T1000 (cell line): ENCODE results near the gene MGLL.
"Not testable (repeated sequence)": the region's sequence is repeated elsewhere in the genome, so short reads cannot be mapped to it uniquely, and the experiment has no call there.

Experiments used
- DNase-seq: peaks from one replicate; lab custom pipeline; 2025; ENCODE audit warnings: mixed read lengths; lab: John Stamatoyannopoulos, UW

The MGLL gene

DNA sequence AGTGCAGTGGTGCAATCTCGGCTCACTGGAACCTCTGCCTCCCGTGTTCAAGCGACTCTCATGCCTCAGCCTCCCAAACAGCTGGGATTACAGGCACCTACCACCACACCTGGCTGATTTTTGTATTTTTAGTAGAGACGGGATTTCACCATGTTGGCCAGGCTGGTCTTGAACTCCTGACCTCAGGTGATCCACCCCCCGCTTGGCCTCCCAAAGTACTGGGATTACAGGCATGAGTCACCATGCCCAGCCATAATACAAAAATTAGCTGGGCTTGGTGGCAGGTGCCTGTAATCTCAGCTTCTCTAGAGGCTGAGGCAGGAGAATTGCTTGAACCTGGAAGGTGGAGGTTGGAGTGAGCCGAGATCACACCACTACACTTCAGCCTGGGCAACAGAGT is 167.3 kb downstream of the MGLL start:
- not testable (repeated sequence) for DNase-seq

DNA sequence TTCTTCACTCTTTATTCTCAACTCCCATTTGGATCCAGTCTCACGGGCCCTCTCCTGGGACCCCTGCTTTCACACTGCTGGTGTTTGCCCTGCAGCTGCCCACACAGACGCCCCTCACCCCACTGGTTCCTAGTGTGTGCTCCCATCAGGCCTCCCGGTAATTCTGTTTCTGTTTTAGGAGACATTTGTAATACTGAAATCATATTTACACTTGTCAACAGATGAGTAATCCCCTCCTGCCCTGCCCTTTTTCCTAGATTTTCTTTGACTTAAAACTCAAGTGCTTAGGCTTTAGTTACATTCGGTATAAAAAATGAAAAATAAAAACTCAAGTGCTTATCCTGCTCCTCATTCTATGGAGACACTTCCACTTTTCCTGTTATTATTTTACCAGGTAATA is 167.9 kb downstream of the MGLL start:
- no peak for DNase-seq

DNA sequence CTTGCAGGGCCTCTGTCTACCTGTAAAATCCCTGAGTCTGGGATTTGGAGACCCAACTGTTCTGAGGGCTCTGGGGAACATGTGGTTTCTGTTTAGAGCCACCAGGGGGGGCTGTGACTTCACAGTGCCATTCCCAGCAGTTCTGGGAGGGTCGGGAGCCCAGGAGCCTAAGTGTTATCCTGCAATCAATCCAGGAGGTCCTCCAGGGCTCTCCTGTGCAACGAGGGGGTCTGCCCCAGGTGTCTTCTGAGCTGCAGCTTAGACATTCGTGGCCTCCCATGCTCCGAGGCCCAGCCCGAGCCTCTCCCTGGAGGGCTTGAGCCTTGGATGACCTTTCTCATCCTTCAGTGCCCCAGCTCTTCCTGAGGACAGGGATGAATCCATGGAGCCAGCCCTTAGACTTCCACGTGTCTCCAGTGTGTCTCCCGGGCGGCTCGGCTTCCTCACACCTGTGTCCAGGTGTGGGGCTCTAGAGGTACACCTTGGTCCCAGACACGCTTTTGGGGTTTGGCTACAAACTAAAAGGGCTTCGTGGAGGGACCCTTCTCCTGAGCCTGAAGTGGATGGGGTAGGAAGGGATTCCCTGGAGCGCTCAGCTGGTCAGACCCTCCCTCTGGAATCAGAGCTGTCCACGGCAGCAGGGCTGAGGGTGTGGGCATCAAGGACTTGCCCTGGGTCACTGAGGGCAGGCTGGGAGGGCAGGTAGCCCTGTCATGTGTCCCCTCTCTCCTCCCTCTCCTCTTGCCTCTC is 169.9 kb downstream of the MGLL start:
- DNase-seq: peak; percentile 11

DNA sequence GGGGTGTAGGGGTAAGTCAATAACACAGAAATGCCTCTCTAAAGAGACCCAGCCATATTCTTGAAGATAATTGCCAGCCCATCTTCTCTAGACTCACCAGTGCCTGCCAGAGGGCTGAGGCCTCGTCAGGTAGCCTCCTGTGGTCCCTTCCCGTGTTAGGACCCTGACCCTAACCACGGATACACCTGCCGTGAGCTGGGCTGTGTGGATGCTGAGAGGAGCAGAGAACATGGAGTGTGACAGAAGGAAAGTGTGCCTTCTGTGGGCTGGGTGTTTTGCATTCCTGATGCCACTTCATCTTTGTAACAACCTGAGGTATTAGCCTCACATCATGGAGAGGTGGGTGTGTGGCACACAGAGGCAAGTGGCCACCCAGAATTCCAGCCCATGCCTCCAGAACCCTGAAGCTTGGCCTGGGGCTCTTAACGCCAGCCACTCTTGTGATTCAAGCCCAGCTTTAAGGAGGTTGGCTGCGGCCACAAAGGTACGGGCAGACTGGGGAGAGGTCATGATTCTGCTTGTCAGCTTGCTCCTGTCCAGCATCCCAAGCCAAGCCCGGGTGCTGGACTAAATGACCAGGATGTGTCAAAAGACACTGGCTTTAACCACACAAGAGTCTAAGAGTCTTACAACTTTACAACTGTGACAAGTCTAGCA is 170.7 kb downstream of the MGLL start:
- DNase-seq: no peak

DNA sequence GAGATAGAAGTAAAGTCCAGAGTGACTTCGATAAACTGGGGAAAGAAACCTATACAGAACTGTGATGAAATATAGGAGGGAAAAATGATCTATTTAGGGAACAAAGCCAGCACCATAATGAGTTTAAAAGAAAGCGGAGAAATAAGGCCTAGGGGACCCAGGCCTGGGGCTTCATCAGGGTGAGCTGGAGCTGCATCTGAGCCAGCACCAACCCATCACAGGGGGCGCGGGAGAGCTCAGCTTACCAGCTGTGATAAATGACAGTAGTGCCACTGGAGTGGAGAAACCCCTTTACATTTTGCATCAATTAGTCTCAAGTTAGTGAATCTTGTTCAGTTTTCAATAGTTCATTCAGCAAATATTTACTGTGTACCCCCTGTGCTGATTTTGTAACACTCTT is 172.1 kb downstream of the MGLL start:
- no peak for DNase-seq

DNA sequence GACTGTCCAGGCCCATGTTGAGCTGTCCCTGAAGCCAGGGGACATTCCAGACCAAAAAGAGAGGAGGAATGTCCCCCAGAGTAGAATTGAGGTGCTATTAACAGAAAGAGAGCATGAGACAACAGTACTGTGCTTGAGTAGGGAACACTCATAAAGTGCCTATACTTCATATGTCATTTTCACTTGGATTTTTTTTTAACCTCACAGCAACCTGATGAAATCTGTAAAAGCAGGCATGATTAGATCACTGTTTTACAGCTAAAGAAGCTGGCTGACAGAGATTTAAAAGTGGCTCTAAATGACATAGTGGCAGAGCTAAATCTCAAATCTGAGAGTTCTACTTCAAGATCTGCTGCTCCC is 174.5 kb downstream of the MGLL start:
- no peak for DNase-seq

DNA sequence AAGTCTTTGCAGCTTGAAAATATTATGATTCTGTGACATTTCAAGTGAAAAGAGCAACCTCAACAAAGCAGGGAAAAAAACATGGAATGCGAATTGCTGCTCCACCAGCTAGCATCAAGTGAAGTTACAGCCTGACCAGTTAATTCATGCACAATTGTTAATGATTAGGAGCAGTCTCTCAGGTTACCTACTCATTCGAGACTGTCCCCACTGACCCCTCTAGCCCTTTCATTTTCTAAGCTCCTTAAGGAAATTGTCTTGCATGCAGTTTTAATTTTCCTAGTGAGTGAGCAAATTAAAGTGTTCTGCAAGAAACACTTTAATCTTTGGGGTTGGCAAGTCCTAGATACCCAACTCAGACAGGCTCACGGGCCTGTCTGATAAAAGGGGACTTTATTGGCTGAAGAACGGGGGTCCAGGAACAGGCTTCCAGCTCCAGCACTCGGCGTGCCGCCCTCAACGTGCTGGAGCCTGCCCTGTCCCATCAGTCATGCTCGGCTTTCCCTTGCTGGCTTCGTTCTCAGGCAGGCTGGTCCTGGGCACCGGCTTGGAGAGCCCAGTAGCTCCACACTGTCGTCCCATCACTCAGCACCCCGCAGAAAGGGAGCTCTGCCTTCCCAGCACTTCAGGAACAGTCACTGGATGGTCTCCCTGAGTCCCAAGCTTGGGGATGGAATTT is 175.0 kb downstream of the MGLL start:
- DNase-seq: no peak

DNA sequence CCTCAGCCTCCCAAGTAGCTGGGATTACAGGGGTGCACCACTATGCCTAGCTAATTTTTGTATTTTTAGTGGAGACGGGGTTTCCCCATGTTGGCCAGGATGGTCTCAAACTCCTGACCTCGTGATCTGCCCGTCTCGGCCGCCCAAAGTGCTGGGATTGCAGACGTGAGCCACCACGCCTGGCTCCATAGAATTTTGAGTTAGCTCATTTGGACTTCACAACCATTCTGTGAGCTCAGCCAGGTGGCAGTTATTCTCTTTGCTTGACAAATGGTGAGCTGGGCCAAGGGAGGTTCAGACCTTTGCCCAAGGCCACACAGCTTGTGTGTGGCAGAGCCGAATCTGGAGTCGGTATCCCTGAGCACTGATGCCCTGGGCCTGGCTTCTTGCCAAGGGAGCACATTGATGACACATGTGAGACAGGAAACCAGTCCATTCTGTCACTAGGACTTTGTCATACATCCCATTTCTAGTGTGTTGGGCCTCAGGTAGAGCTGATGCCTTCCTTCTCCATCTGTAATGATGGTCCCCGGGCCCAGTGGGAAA is 175.7 kb downstream of the MGLL start:
- no peak for DNase-seq

DNA sequence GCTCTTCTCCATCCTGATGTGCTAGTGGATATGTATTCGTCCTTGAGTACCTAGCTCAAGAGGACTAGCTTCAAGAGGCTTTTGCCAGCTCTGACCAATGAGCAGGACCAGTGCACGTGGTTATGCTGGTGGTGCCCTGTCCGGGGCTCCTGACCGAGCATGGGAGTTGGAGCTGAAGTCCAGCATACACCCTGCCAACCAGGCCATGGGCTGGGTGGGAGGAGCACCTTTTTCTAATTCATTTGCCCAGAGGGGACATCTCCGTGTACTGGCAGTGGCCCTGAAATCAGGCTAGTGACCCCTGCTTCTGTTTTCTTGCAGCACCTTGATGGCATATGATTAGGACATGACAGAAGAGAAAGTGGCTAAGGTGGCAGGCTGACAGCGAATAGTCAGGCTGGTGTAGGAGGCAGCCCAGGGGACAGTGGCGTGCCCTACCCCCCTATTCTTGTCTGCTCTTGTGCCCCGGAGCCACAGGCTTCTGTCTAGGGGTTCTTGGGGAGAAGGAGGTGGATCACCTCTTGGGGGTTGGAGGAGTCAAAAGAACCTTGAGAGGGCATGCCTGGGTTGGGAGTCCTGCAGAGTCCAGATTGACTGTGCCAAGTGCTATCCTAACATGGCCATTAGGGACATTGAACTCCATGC is 176.8 kb downstream of the MGLL start:
- no peak for DNase-seq

DNA sequence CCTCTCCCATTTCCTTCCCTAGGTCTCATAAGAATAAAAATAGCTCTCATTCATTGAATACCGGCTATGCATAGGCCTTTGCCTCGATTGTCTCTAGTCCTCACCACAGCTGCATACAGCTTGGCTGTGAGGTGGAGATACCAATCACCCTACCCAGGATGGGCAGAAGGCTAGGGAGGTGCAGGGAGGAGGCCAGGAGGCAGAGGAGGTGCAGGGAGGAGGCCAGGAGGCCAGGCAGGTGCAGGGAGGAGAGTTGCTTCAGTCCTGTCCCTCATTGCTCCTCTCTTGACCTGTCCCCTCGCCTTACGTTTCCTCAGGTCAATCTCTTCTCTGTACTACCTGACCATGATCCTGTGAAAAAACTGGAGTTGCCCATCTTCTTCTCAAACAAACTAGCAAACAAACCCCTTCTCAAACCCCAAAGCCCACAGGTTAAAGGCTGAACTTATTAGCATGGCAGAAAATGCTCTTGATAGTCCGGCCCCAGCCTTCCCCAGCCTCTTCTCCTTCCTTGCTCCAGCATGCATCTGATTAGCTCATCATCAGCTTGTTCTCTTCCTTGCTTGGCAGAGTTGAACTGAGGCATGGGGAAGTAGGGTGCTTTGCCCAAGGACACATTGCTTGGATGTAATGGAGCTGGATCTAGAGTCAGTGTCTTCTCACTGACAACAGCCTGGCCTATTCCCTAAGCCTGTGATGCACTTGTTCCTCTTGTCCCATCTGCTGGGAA is 177.5 kb downstream of the MGLL start:
- DNase-seq: no peak

DNA sequence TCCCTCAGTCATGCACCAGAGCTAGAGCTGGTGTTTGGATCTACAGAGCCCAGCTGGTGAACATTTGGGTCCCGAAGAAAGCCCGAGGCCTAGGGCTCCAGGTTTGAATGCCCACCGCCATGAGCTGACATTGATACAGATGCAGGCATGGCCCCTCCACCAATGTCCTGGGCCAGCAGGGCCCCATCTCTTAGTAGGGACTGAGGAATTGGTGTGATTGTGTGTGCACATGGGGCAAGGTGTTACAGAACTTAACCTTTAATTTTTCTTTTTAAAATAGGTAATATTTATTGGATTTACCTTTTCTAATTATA is 182.3 kb downstream of the MGLL start:
- no peak for DNase-seq

DNA sequence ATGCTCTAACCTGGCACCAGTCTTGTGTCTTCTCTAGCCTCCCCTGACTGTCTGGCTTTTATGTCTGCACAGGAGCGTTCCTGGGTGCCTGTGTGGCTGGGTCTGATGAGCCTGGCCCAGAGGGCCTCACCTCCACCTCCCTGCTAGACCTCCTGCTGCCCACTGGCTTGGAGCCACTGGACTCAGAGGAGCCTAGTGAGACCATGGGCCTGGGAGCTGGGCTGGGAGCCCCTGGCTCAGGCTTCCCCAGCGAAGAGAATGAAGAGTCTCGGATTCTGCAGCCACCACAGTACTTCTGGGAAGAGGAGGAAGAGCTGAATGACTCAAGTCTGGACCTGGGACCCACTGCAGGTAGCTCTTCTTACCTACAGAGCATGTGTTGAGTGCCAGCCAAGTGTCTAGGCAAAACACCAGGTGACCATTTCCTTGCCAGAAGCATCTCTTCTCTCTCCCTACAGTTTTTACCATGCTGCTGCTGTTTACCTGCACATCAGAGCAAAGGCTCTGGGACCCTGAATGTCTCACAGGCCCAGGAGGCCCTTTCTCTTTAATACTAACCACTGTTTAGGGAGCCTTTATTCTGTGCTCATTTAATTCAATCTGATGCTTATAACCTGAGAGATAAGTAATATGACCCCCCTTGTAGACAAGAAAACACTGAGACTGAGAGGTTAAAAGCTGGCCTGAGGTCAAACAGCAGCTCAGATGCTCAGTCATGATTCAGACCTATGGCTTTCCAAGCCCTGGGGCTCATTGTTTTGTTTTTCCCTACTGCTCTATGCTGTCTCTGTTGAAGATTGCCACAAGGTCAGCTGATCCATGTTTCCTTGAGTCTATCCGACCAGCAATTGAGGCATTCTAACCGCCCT is 182.9 kb downstream of the MGLL start:
- DNase-seq: peak; percentile 65
